ENCODE results near the gene ST6GALNAC2.
"Not testable (repeated sequence)": the region's sequence is repeated elsewhere in the genome, so short reads cannot be mapped to it uniquely, and the experiment has no call there.

- not testable (repeated sequence) for TF ChIP-seq CTCF, POLR2A (IDR thresholded peaks at IDR 0.05)
These were observed 21.0 kb upstream of the ST6GALNAC2 start for GRCh38 chr17:76606685-76607084.

Data from adrenal gland (tissue), 5 donors.